ENCODE results near the gene IRGC. TPM values are rescaled to one million over a fixed set of nuclear protein-coding genes. Genes with fewer than 3 reads are reported as not detected.

The IRGC gene
- total RNA-seq, 1 donor from 2014 or later, result not detected

Other genes starting within 250 kb of the IRGC start
- gene PHLDB3, start 211.3 kb upstream of the IRGC start, total RNA-seq, result 1.2 TPM
- 19.2 TPM for gene ETHE1, start 188.9 kb upstream of the IRGC start, total RNA-seq
- 0.82 TPM for gene ZNF575, start 182.9 kb upstream of the IRGC start, total RNA-seq
- gene XRCC1, start 140.5 kb upstream of the IRGC start, total RNA-seq, result 13.9 TPM
- gene PINLYP, start 140.3 kb upstream of the IRGC start, total RNA-seq, result 6.9 TPM
- gene IRGQ, start 119.9 kb upstream of the IRGC start, total RNA-seq, result 140 TPM
- gene ZNF576, start 119.5 kb upstream of the IRGC start, total RNA-seq, result 5.3 TPM
- not detected for gene SRRM5, start 104.0 kb upstream of the IRGC start, total RNA-seq
- 157 TPM for gene ZNF428, start 96.4 kb upstream of the IRGC start, total RNA-seq
- 93.3 TPM for gene CADM4, start 76.2 kb upstream of the IRGC start, total RNA-seq
- 2.9 TPM for gene PLAUR, start 45.9 kb upstream of the IRGC start, total RNA-seq
- gene SMG9, start 38.9 kb downstream of the IRGC start, total RNA-seq, result 6.9 TPM
- gene KCNN4, start 64.9 kb downstream of the IRGC start, total RNA-seq, result not detected
- gene LYPD5, start 86.4 kb downstream of the IRGC start, total RNA-seq, result 2.0 TPM
- gene ZNF283, start 111.2 kb downstream of the IRGC start, total RNA-seq, result 33.4 TPM
- 4.9 TPM for gene ZNF404, start 167.9 kb downstream of the IRGC start, total RNA-seq
- 25.3 TPM for gene ZNF45, start 219.2 kb downstream of the IRGC start, total RNA-seq
- gene ZNF221, start 235.2 kb downstream of the IRGC start, total RNA-seq, result 15.9 TPM

All from frontal cortex (tissue), 1 donor.